HCT116 (cell line): ENCODE measurements around the gene KIF26B. TPM values are rescaled to one million over a fixed set of nuclear protein-coding genes. Genes with fewer than 3 reads are reported as not detected.

Experiments used
- ATAC-seq: fragments of 200-7000 bp; cut with Tn5 transposase; 2 replicates; pipeline ENCODE4 v1.9.1; 2020; ENCODE audit warnings: mild to moderate bottlenecking, moderate library complexity
- BruUV-seq: library from RNA; stranded (reverse); fragments of 400-500 nt; replicated peaks from 2 replicates; lab custom pipeline; 2021; lab: Mats Ljungman, UMichigan
- CTCF ChIA-PET: fragments of 300-600 bp; sonication (Branson Sonifier 250); formaldehyde crosslinking; loops from one replicate; lab custom pipeline; 2021; ENCODE audit warnings: antibody characterized with exemption; lab: Charles Lee
- POLR2A ChIA-PET: fragments of 300-600, 350-600 bp; sonication (Branson Sonifier 250); formaldehyde crosslinking; loops from one replicate; lab custom pipeline; 2021; ENCODE audit warnings: antibody characterized with exemption; lab: Charles Lee
- RAD21 ChIA-PET, 2 experiments: fragments of 300-600 bp; sonication (Branson Sonifier 250); formaldehyde crosslinking; loops; one replicate each; lab custom pipeline; 2023; ENCODE audit warnings: low total read pairs in 2 of 2; ENCODE audit not compliant: uncharacterized antibody in 2 of 2, unreplicated experiment in 2 of 2, low non-redundant PET in 1 of 2; lab: Charles Lee
- DNase-seq: peaks from one replicate; pipeline ENCODE4 v3.0.0-alpha.2; 2010; ENCODE audit warnings: low read depth, low spot score
- H2AFZ ChIP-seq: fragments of 200-600 bp; shearing (Covaris generic), sonication (generic); 2 replicates; pipeline ENCODE4 v1.6.1; 2017; ENCODE audit warnings: low read depth, mixed run types, mixed read lengths, antibody characterized with exemption, low read length; ENCODE audit not compliant: poor library complexity, severe bottlenecking
- H3K27ac ChIP-seq: 2 replicates; pipeline ENCODE4 v1.5.1; 2012; ENCODE audit warnings: low read depth, low read length
- H3K27me3 ChIP-seq: fragments of 200-600 bp; sonication (generic); 2 replicates; pipeline ENCODE4 v1.6.1; 2016; ENCODE audit warnings: mixed run types, low read length, mixed read lengths; ENCODE audit not compliant: insufficient read depth
- H3K36me3 ChIP-seq, 2 experiments: fragments of 200-500 bp in 1 of 2; fragments of 200-600 bp in 1 of 2; sonication (Bioruptor generic) in 1 of 2; sonication (generic) in 1 of 2; 2 replicates each; pipeline versions ENCODE4 v1.5.1 to v1.6.1; 2014 to 2016; ENCODE audit warnings: low read length in 2 of 2, inconsistent platforms in 1 of 2, mixed read lengths in 1 of 2, mixed run types in 1 of 2; ENCODE audit not compliant: insufficient read depth in 2 of 2, control insufficient read depth in 1 of 2
- H3K4me1 ChIP-seq, 2 experiments: fragments of 200-600 bp in 1 of 2; sonication (generic) in 1 of 2; 2 replicates each; pipeline versions ENCODE4 v1.5.1 to v1.6.1; 2012 to 2017; ENCODE audit warnings: low read length in 2 of 2, inconsistent platforms in 1 of 2, mild to moderate bottlenecking in 1 of 2, mixed read lengths in 1 of 2, mixed run types in 1 of 2, moderate library complexity in 1 of 2; ENCODE audit not compliant: insufficient read depth in 2 of 2, control insufficient read depth in 1 of 2
- H3K4me2 ChIP-seq: fragments of 200-600 bp; sonication (generic); 2 replicates; pipeline ENCODE4 v1.6.1; 2017; ENCODE audit warnings: mixed run types, low read length, mixed read lengths
- H3K4me3 ChIP-seq, 2 experiments: fragments of 200-600 bp in 1 of 2; sonication (generic) in 1 of 2; replicated peaks in 1 of 2; 2 replicates each; pipeline ENCODE4 v1.5.1; 2011 to 2016; ENCODE audit warnings: low read length in 2 of 2, control low read depth in 1 of 2, low read depth in 1 of 2, mild to moderate bottlenecking in 1 of 2, mixed read lengths in 1 of 2, mixed run types in 1 of 2
- H3K79me2 ChIP-seq: fragments of 200-600 bp; sonication (generic); 2 replicates; pipeline ENCODE4 v1.6.1; 2017; ENCODE audit warnings: mild to moderate bottlenecking, mixed run types, low read length, moderate library complexity, mixed read lengths; ENCODE audit not compliant: insufficient read depth
- H3K9ac ChIP-seq: fragments of 200-600 bp; sonication (generic); 2 replicates; pipeline ENCODE4 v1.6.1; 2016; ENCODE audit warnings: low read length, mixed read lengths
- H3K9me2 ChIP-seq: fragments of 200-600 bp; sonication (generic), shearing (Covaris generic); 2 replicates; pipeline ENCODE4 v1.6.1; 2017; ENCODE audit warnings: mixed run types, mild to moderate bottlenecking, moderate library complexity; ENCODE audit not compliant: insufficient read depth
- H3K9me3 ChIP-seq, 2 experiments: fragments of 200-500 bp in 1 of 2; fragments of 200-600 bp in 1 of 2; sonication (Bioruptor generic) in 1 of 2; sonication (generic) in 1 of 2; 2 replicates each; pipeline ENCODE4 v1.6.1; 2014 to 2017; ENCODE audit warnings: low read length in 2 of 2, mixed read lengths in 2 of 2, inconsistent platforms in 1 of 2, low read depth in 1 of 2, mild to moderate bottlenecking in 1 of 2, mixed run types in 1 of 2, moderate library complexity in 1 of 2; ENCODE audit not compliant: control insufficient read depth in 1 of 2, insufficient read depth in 1 of 2
- H4K20me1 ChIP-seq: fragments of 200-600 bp; sonication (generic), shearing (Covaris generic); 2 replicates; pipeline ENCODE4 v1.6.1; 2017; ENCODE audit warnings: mixed run types, mild to moderate bottlenecking, moderate library complexity; ENCODE audit not compliant: insufficient read depth
- CBX3 ChIP-seq: IDR thresholded peaks from 2 replicates; pipeline ENCODE4 v1.6.1; 2012; ENCODE audit warnings: low read depth
- CEBPB ChIP-seq: IDR thresholded peaks from 2 replicates; pipeline ENCODE4 v1.6.1; 2012; ENCODE audit warnings: low read depth
- ELF1 ChIP-seq: IDR thresholded peaks from 2 replicates; pipeline ENCODE4 v1.6.1; 2012; ENCODE audit warnings: low read depth, borderline replicate concordance
- EZH2phosphoT487 ChIP-seq: fragments of 200-600 bp; IDR thresholded peaks from 2 replicates; pipeline ENCODE4 v1.6.1; 2018; ENCODE audit warnings: antibody characterized with exemption, borderline replicate concordance
- FOSL1 ChIP-seq: IDR thresholded peaks from 2 replicates; pipeline ENCODE4 v1.6.1; 2012; ENCODE audit warnings: low read depth
- POLR2A ChIP-seq: IDR thresholded peaks from 2 replicates; pipeline ENCODE4 v1.7.0; 2011; ENCODE audit warnings: borderline replicate concordance; ENCODE audit not compliant: insufficient read depth, insufficient read length; ENCODE audit errors: extremely low read depth
- POLR2AphosphoS5 ChIP-seq: IDR thresholded peaks from 2 replicates; pipeline ENCODE4 v1.6.1; 2011; ENCODE audit warnings: mild to moderate bottlenecking, low read depth, low read length, moderate library complexity
- RAD21 ChIP-seq: IDR thresholded peaks from 2 replicates; pipeline ENCODE4 v1.6.1; 2012; ENCODE audit warnings: low read depth, mild to moderate bottlenecking
- SP1 ChIP-seq: IDR thresholded peaks from 2 replicates; pipeline ENCODE4 v1.6.1; 2012; ENCODE audit warnings: low read depth
- ZFX ChIP-seq: fragments of 450-650 bp; IDR thresholded peaks from 2 replicates; pipeline ENCODE4 v1.6.1; 2017
- ZNF274 ChIP-seq: fragments of 200-500 bp; sonication (Bioruptor generic); IDR thresholded peaks from 2 replicates; pipeline ENCODE4 v1.6.1; 2014; ENCODE audit warnings: mild to moderate bottlenecking, low read depth, low read length, inconsistent platforms
- intact Hi-C: fragments of 100-400 bp; cut with micrococcal nuclease; formaldehyde crosslinking; loops from 2 replicates; pipeline ENCODE4 v1.10.0; 2022
- total RNA-seq: library from RNA; stranded (reverse); gene quantifications from one replicate; pipeline ENCODE4 v1.2.1, GENCODE V29; 2021; ENCODE audit not compliant: unreplicated experiment
- TF ChIP-seq, protein P1 (sequence below): IDR thresholded peaks from 2 replicates; pipeline ENCODE4 v1.6.1; 2012
- TF ChIP-seq, protein P2 (sequence below): IDR thresholded peaks from 2 replicates; pipeline ENCODE4 v1.6.1; 2012
- TF ChIP-seq, protein P3 (sequence below): IDR thresholded peaks from 2 replicates; pipeline ENCODE4 v1.6.1; 2011; ENCODE audit warnings: mild to moderate bottlenecking, low read length, moderate library complexity; ENCODE audit not compliant: insufficient replicate concordance; ENCODE audit errors: extremely low read depth
- TF ChIP-seq, protein P4 (sequence below), 3 experiments: fragments of 200-600 bp in 1 of 3; sonication (generic) in 1 of 3; IDR thresholded peaks in 2 of 3; conservative IDR thresholded peaks in 1 of 3; 2 replicates each; pipeline ENCODE4 v1.5.1; 2012 to 2017; ENCODE audit warnings: low read depth in 2 of 3, low read length in 2 of 3, antibody characterized with exemption in 1 of 3, borderline replicate concordance in 1 of 3, control low read depth in 1 of 3, mild to moderate bottlenecking in 1 of 3, mixed read lengths in 1 of 3, mixed run types in 1 of 3, moderate library complexity in 1 of 3; ENCODE audit not compliant: insufficient read depth in 1 of 3

KIF26B gene
- total RNA-seq, 1 experiment from 2014 or later: 0.49 TPM

DNA sequence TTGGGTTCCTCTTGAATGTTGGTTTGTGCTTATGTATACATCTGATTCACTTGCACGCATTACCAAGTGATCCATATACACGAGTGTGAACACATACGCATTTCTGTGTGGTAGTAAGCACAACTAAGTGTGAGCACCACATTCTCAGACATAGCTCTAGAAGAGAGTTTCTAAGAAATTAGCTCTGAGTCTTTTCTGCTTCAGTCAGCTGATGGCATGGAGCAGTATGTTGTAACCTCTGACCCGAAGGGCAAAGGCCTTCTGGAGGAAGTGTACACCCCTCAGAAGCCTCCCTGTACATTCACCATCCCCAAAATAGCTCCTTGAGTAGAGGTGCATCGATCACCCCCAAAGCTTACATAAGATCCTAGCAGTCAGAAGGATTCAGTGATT, 183.7 kb downstream of the KIF26B start:
- RAD21 ChIA-PET: no interaction called here
- BruUV-seq: no TSS peak
- no peak for TF ChIP-seq FOSL1
- TF ChIP-seq EZH2phosphoT487: no peak
- no peak for TF ChIP-seq POLR2A
- TF ChIP-seq RAD21: no peak
- no peak for TF ChIP-seq ZNF274
- TF ChIP-seq POLR2AphosphoS5: no peak
- no peak for TF ChIP-seq ELF1
- TF ChIP-seq, protein P1, sequence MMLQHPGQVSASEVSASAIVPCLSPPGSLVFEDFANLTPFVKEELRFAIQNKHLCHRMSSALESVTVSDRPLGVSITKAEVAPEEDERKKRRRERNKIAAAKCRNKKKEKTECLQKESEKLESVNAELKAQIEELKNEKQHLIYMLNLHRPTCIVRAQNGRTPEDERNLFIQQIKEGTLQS: no peak
- TF ChIP-seq, protein P2, sequence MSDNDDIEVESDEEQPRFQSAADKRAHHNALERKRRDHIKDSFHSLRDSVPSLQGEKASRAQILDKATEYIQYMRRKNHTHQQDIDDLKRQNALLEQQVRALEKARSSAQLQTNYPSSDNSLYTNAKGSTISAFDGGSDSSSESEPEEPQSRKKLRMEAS: no peak
- TF ChIP-seq, protein P3, sequence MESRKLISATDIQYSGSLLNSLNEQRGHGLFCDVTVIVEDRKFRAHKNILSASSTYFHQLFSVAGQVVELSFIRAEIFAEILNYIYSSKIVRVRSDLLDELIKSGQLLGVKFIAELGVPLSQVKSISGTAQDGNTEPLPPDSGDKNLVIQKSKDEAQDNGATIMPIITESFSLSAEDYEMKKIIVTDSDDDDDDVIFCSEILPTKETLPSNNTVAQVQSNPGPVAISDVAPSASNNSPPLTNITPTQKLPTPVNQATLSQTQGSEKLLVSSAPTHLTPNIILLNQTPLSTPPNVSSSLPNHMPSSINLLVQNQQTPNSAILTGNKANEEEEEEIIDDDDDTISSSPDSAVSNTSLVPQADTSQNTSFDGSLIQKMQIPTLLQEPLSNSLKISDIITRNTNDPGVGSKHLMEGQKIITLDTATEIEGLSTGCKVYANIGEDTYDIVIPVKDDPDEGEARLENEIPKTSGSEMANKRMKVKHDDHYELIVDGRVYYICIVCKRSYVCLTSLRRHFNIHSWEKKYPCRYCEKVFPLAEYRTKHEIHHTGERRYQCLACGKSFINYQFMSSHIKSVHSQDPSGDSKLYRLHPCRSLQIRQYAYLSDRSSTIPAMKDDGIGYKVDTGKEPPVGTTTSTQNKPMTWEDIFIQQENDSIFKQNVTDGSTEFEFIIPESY: no peak
- TF ChIP-seq, protein P4, sequence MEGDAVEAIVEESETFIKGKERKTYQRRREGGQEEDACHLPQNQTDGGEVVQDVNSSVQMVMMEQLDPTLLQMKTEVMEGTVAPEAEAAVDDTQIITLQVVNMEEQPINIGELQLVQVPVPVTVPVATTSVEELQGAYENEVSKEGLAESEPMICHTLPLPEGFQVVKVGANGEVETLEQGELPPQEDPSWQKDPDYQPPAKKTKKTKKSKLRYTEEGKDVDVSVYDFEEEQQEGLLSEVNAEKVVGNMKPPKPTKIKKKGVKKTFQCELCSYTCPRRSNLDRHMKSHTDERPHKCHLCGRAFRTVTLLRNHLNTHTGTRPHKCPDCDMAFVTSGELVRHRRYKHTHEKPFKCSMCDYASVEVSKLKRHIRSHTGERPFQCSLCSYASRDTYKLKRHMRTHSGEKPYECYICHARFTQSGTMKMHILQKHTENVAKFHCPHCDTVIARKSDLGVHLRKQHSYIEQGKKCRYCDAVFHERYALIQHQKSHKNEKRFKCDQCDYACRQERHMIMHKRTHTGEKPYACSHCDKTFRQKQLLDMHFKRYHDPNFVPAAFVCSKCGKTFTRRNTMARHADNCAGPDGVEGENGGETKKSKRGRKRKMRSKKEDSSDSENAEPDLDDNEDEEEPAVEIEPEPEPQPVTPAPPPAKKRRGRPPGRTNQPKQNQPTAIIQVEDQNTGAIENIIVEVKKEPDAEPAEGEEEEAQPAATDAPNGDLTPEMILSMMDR (IDR thresholded peaks at IDR 0.05 in 2 of 3, conservative IDR thresholded peaks at IDR 0.05 in 1 of 3; ENCODE audit: borderline replicate concordance in 1 of 3, insufficient read depth in 1 of 3, low read depth in 2 of 3, low read length in 2 of 3): no peak
- no peak for TF ChIP-seq ZFX
- TF ChIP-seq CBX3: no peak
- no peak for TF ChIP-seq CEBPB
- no peak for TF ChIP-seq SP1
- Histone ChIP-seq H3K9me2 (no peaks in the 10 kb centered on the region), H3K4me3 (no peak overlapping the region), H3K27ac (no peak overlapping the region), H3K4me1 (peaks cover 0 to 7% of the 10 kb centered on the region in 2 experiments; a peak in 2 of 4 replicates), H3K27me3 (no peaks in the 10 kb centered on the region), H3K9me3 (no peaks in the 10 kb centered on the region), H3K9ac (no peak overlapping the region), H2AFZ (no peak overlapping the region), H4K20me1 (no peaks in the 10 kb centered on the region), H3K4me2 (no peak overlapping the region), H3K79me2 (no peaks in the 10 kb centered on the region), H3K36me3 (no peaks in the 10 kb centered on the region)
- intact Hi-C loops: no loop called here
- POLR2A ChIA-PET: no interaction called here
- DNase-seq (no peak), ATAC-seq (no peak)
- CTCF ChIA-PET: no interaction called here
